Suprapubic skin (tissue), 3 donors: ENCODE measurements around the gene CCSER2.
"Not testable (repeated sequence)": the region's sequence is repeated elsewhere in the genome, so short reads cannot be mapped to it uniquely, and the experiment has no call there.

Experiments used
- EP300 ChIP-seq: sonication (generic); formaldehyde crosslinking; IDR thresholded peaks from one replicate; pipeline ENCODE4 v1.6.1; 2017; ENCODE audit warnings: antibody characterized with exemption
- TF ChIP-seq, protein P1 (sequence below), 2 donors: fragments of 200-600 bp in 1 of 2; fragments of 450-650 bp in 1 of 2; sonication (generic) in 1 of 2; IDR thresholded peaks; one replicate each; pipeline ENCODE4 v1.5.1; 2016 to 2019; ENCODE audit warnings: antibody characterized with exemption in 2 of 2, mild to moderate bottlenecking in 1 of 2, moderate library complexity in 1 of 2

DNA sequence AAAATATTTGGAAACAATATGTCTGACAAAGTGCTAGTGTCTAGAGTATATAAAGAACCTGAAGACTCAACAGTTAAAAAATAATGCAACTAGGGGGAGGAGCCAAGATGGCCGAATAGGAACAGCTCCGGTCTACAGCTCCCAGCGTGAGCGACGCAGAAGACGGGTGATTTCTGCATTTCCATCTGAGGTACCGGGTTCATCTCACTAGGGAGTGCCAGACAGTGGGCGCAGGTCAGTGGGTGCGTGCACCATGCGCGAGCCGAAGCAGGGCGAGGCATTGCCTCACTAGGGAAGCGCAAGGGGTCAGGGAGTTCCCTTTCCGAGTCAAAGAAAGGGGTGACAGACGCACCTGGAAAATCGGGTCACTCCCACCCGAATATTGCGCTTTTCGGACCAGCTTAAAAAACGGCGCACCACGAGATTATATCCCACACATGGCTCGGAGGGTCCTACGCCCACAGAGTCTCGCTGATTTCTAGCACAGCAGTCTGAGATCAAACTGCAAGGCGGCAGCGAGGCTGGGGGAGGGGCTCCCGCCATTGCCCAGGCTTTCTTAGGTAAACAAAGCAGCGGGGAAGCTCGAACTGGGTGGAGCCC, 48.4 kb upstream of the CCSER2 start:
- TF ChIP-seq EP300: not testable (repeated sequence)
- TF ChIP-seq, protein P1, sequence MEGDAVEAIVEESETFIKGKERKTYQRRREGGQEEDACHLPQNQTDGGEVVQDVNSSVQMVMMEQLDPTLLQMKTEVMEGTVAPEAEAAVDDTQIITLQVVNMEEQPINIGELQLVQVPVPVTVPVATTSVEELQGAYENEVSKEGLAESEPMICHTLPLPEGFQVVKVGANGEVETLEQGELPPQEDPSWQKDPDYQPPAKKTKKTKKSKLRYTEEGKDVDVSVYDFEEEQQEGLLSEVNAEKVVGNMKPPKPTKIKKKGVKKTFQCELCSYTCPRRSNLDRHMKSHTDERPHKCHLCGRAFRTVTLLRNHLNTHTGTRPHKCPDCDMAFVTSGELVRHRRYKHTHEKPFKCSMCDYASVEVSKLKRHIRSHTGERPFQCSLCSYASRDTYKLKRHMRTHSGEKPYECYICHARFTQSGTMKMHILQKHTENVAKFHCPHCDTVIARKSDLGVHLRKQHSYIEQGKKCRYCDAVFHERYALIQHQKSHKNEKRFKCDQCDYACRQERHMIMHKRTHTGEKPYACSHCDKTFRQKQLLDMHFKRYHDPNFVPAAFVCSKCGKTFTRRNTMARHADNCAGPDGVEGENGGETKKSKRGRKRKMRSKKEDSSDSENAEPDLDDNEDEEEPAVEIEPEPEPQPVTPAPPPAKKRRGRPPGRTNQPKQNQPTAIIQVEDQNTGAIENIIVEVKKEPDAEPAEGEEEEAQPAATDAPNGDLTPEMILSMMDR (IDR thresholded peaks at IDR 0.05): not testable (repeated sequence)
